Vagina (tissue), 2 donors: ENCODE results near the gene ANKRD53. TPM values are rescaled to one million over a fixed set of nuclear protein-coding genes. Genes with fewer than 3 reads are reported as not detected.

Experiments used
- DNase-seq, 2 donors: peaks; one replicate each; pipeline ENCODE4 v3.0.0-alpha.2; 2017; ENCODE audit errors: extremely low spot score in 2 of 2
- H3K27ac ChIP-seq: fragments of 200-600 bp; sonication (generic); one replicate; pipeline ENCODE4 v1.5.1; 2019
- H3K27me3 ChIP-seq: fragments of 200-600 bp; sonication (generic); one replicate; pipeline ENCODE4 v1.5.1; 2019
- H3K36me3 ChIP-seq, 2 donors: fragments of 200-600 bp; sonication (generic); one replicate each; pipeline ENCODE4 v1.5.1; 2017 to 2019
- H3K4me1 ChIP-seq: fragments of 200-600 bp; sonication (generic); one replicate; pipeline ENCODE4 v1.5.1; 2019
- H3K4me3 ChIP-seq, 2 donors: fragments of 200-600 bp; sonication (generic); 1 replicate in 1 of 2; 2 replicates in 1 of 2; pipeline ENCODE4 v1.5.1; 2016 to 2019
- H3K9me3 ChIP-seq: fragments of 200-600 bp; sonication (generic); one replicate; pipeline ENCODE4 v1.5.1; 2019
- POLR2A ChIP-seq, 2 donors: fragments of 450-650 bp; IDR thresholded peaks; one replicate each; pipeline ENCODE4 v1.6.1; 2017; ENCODE audit warnings: antibody characterized with exemption in 2 of 2, mild to moderate bottlenecking in 2 of 2, moderate library complexity in 2 of 2
- POLR2AphosphoS5 ChIP-seq, 2 donors: sonication (generic); formaldehyde crosslinking; IDR thresholded peaks; one replicate each; pipeline ENCODE4 v1.9.0; 2017; ENCODE audit warnings: antibody characterized with exemption in 2 of 2, mild to moderate bottlenecking in 2 of 2, low read depth in 1 of 2; ENCODE audit not compliant: insufficient read depth in 1 of 2
- intact Hi-C: fragments of 100-400 bp; cut with DNase I; formaldehyde crosslinking; loops from one replicate; pipeline ENCODE4 v1.15.1; 2023
- total RNA-seq: library from RNA; depleted of rRNA; stranded (reverse); fragments of >200 nt; gene quantifications from one replicate; pipeline ENCODE4 v1.2.3, GENCODE V29; 2016
- TF ChIP-seq, protein P1 (sequence below), 3 experiments: fragments of 450-650 bp in 2 of 3; fragments of 200-600 bp in 1 of 3; sonication (generic) in 1 of 3; IDR thresholded peaks; one replicate each; pipeline ENCODE4 v1.5.1; 2017 to 2019; ENCODE audit warnings: antibody characterized with exemption in 3 of 3, mild to moderate bottlenecking in 2 of 3, moderate library complexity in 2 of 3

The ANKRD53 gene
- total RNA-seq, 1 donor from 2014 or later, result 4.9 TPM

DNA sequence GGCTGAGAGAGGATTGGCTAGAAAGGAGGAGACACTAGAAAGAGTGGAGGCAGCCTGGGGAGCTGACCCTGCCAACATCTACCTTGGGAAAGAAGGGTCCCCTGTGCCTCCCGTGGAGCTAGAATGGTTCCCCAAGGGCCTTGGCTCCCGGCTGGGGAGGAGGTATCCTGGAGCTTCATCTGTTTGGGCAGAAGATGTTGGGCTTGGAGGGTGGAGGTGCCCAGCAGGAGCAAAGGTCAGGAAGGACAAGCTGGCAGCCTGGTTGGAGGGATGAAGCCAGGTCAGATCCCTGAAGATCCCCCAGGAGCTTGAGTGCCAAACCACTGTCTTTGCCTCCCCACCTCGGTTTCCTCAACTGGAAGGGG, 39.9 kb upstream of the ANKRD53 start:
- no peaks in the 10 kb centered on the region for H3K4me1 ChIP-seq
- H3K4me3 ChIP-seq, result no peak overlapping the region
- intact Hi-C loops, result no loop called here
- no peak overlapping the region for H3K27ac ChIP-seq
- TF ChIP-seq POLR2AphosphoS5 (IDR thresholded peaks at IDR 0.05; ENCODE audit: insufficient read depth in 1 of 2, low read depth in 1 of 2) (no peak), POLR2A (IDR thresholded peaks at IDR 0.05) (no peak)
- TF ChIP-seq, protein P1, sequence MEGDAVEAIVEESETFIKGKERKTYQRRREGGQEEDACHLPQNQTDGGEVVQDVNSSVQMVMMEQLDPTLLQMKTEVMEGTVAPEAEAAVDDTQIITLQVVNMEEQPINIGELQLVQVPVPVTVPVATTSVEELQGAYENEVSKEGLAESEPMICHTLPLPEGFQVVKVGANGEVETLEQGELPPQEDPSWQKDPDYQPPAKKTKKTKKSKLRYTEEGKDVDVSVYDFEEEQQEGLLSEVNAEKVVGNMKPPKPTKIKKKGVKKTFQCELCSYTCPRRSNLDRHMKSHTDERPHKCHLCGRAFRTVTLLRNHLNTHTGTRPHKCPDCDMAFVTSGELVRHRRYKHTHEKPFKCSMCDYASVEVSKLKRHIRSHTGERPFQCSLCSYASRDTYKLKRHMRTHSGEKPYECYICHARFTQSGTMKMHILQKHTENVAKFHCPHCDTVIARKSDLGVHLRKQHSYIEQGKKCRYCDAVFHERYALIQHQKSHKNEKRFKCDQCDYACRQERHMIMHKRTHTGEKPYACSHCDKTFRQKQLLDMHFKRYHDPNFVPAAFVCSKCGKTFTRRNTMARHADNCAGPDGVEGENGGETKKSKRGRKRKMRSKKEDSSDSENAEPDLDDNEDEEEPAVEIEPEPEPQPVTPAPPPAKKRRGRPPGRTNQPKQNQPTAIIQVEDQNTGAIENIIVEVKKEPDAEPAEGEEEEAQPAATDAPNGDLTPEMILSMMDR (IDR thresholded peaks at IDR 0.05), result no peak
- no peaks in the 10 kb centered on the region for H3K36me3 ChIP-seq
- H3K9me3 ChIP-seq, result no peaks in the 10 kb centered on the region
- no peaks in the 10 kb centered on the region for H3K27me3 ChIP-seq
- peak; percentile 70 to 85 for DNase-seq

- H3K4me3 ChIP-seq, result no peak overlapping the region
- intact Hi-C loops, result no loop called here
These were observed 39.2 kb upstream of the ANKRD53 start for GRCh38 chr2:70939001-70939838.

GRCh38 chr2:70939839-70940580, 38.4 kb upstream of the ANKRD53 start:
- intact Hi-C loops, result loop anchor here (10.0 kb wide), 1 partner anchor 75 kb away; no protein-coding TSS in a partner anchor
- Histone ChIP-seq H3K27ac (no peak overlapping the region), H3K36me3 (no peaks in the 10 kb centered on the region), H3K4me3 (no peak overlapping the region), H3K27me3 (no peaks in the 10 kb centered on the region), H3K9me3 (no peaks in the 10 kb centered on the region), H3K4me1 (no peaks in the 10 kb centered on the region)
- peak; percentile 64 to 72 for DNase-seq
- TF ChIP-seq, protein P1 (IDR thresholded peaks at IDR 0.05), result no peak
- no peak for TF ChIP-seq POLR2A (IDR thresholded peaks at IDR 0.05)
- no peak for TF ChIP-seq POLR2AphosphoS5 (IDR thresholded peaks at IDR 0.05; ENCODE audit: insufficient read depth in 1 of 2, low read depth in 1 of 2)

More at GRCh38 chr2:70939001-70939838, 39.2 kb upstream of the ANKRD53 start:
- TF ChIP-seq POLR2A (IDR thresholded peaks at IDR 0.05) (no peak), POLR2AphosphoS5 (IDR thresholded peaks at IDR 0.05; ENCODE audit: insufficient read depth in 1 of 2, low read depth in 1 of 2) (no peak)
- TF ChIP-seq, protein P1 (IDR thresholded peaks at IDR 0.05), result no peak
- Histone ChIP-seq H3K4me1 (no peaks in the 10 kb centered on the region), H3K27me3 (no peaks in the 10 kb centered on the region), H3K9me3 (no peaks in the 10 kb centered on the region), H3K27ac (no peak overlapping the region), H3K36me3 (no peaks in the 10 kb centered on the region)
- DNase-seq, result peak; percentile 42 to 95

- no peak overlapping the region for H3K4me3 ChIP-seq
- no peaks in the 10 kb centered on the region for H3K4me1 ChIP-seq
- H3K9me3 ChIP-seq, result no peaks in the 10 kb centered on the region
- no peak for DNase-seq
- no peaks in the 10 kb centered on the region for H3K36me3 ChIP-seq
- no peaks in the 10 kb centered on the region for H3K27me3 ChIP-seq
- TF ChIP-seq POLR2AphosphoS5 (IDR thresholded peaks at IDR 0.05; ENCODE audit: insufficient read depth in 1 of 2, low read depth in 1 of 2), result no peak
- TF ChIP-seq, protein P1 (IDR thresholded peaks at IDR 0.05), result no peak
- no peak for TF ChIP-seq POLR2A (IDR thresholded peaks at IDR 0.05)
- intact Hi-C loops, result loop anchor here (10.0 kb wide), 1 partner anchor 76 kb away; no protein-coding TSS in a partner anchor
- H3K27ac ChIP-seq, result no peak overlapping the region
These were observed 37.2 kb upstream of the ANKRD53 start for GRCh38 chr2:70941186-70941585.
